Esophagus mucosa (tissue), 1 donor: ENCODE data around the gene CDH22. TPM values are rescaled to one million over a fixed set of nuclear protein-coding genes. Genes with fewer than 3 reads are reported as not detected.

Experiments
- ATAC-seq: fragments of 200-7000 bp; cut with Tn5 transposase; one replicate; pipeline ENCODE4 v1.9.1; 2020
- total RNA-seq: library from RNA; stranded (reverse); gene quantifications from one replicate; pipeline ENCODE4 v1.2.4, GENCODE V29; 2023
- donor health status: DM: yes; HTN: yes; CAD: no.

CDH22 gene
- total RNA-seq: 0.40 TPM

DNA sequence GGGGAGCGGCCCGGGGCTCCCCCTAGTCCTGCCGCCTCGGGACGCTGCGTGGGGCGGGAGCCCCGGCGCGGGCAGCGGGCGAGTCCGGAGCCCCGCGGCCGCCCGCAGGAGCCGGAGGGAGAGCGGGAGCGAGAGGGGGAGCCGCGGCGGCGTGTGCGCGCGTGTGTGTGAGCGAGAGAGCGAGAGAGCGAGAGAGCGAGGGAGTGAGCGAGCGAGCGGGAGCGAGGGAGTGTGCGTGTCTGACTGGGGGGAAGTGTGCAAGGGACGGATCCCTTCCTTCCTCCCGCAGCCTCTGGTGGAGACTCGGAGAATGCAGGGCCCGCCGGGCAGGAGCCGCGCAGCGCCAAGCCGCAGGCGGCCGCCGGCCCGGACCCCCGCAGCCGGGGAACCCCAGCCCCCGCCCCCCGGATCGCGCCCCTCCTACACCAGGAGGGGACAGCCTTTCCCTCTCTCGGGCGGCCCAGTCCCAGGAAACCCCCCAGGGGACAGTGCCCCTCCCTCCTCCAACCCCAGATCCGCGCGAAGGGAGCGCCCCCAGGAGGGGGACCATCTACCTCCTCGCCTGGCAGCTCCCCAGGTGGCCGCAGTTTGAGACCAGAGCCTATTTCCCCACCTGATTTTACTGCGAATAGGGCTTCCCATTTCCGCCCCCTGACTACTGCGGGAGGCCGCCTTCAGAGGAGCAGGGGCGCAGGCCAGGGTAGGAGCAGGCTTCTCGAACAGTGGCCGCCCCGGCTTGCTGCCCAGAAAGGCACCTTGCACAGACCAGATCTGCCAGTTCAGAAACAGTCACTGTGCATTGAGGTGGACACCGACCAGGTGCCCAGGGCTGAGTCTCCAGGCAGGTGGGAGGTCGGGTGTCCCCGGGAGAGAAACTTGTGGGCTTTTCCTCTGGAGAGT, at the start of gene CDH22:
TSS of gene CDH22 (minus strand) at position 241 of the 900 bp plus-strand sequence. CDS start 57,204 bp downstream, outside the sequence.
- no peak for ATAC-seq

DNA sequence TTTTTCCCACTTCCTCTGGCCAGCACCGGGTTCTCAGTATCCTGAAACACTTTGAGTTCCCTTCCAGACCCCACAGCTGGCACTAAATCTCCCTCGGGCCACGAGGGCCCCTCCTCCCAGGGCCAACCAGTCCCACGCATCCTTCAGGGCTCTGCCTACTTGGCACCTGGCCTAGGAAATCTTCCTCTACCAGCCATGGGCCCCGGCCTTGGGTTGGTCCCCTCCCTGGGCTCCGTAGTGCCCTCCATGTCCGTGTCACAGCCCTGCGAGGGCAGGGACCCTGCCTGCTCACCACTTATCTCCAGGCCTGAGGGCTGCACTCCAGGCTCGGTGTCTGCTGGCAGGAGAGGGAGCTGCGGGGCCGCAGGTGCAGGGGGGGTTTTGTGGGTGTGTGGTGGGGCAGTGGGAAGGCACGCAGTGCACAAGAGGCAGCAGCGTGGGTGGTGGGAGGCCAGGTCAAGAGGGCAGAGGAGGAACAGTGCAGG, 48.8 kb upstream of the CDH22 start:
- ATAC-seq: no peak

- no peak for ATAC-seq
Measured at GRCh38 chr20:46356195-46357029, 48.1 kb upstream of the CDH22 start.

GRCh38 chr20:46355778-46356177, 47.5 kb upstream of the CDH22 start:
- ATAC-seq: no peak

GRCh38 chr20:46354920-46355654, 46.8 kb upstream of the CDH22 start:
- ATAC-seq: no peak

GRCh38 chr20:46354207-46354555, 45.9 kb upstream of the CDH22 start:
- ATAC-seq: no peak

DNA sequence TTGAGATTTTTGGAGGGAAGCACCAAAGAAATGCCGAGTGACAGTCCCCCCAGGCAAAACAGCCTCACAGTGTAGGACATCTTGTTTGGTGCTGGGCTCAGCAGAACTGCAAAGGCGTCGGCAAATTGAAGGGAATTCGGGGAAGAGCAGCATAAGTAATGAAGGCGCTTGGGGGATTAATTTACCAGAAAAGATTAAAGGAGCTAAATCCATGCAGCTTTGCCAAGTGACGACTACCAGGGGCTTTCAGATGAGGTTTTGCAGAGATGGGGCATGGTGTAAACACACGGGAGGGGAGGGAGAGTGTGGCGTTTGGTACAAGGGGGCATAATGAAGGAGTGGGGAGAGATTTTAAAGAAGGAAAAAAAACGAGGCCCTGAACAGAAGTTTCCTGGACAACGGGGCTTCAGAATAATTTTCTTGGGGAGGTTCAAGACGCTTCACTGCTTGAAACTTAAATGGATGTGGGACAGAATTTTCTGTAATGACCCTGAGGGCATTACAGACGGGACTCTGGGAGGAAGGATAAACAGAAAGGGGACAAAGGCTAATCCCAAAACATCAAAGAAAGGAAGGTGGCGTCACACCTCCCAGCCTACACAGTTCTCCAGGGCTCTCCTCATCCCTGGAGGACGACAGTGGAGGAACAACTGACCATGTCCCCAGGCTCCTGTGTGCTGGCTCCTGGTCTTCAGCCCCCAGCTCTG, 45.4 kb upstream of the CDH22 start:
- ATAC-seq: no peak

GRCh38 chr20:46352370-46352938, 44.2 kb upstream of the CDH22 start:
- no peak for ATAC-seq

DNA sequence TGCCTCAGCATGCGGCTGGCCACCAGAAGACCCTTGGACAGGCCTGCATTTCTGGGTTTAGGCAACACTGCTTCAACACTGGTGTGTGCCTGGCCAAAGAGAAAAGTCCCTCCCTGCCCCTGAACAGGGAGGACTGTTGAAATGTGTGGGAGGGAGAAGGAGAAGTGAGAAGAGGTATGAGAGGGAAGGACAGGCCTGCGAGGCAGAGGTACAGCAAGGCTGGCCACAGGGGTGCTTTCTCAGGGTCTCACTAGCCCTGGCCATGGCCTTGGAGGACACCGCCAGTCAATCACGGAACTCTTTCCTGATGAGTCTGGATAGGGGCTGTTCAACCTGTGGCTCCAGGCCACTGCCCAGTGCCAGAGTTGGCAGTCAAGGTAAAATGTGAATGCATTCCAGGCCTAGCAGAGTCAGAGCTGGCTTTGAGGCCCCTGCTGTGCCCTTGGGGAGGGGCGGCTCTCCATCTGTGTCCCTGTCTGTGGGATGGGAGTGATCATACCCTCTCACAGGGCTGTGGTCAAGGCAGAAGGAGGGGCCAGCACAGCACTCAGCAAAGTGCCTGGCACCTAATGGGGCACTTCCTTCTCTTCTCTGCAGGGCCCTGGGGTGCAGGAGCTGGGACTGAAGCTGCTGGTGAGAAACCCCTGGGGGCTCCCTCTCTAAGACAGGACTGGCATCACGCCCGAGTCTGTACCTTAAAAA, 43.2 kb upstream of the CDH22 start:
- ATAC-seq: no peak

DNA sequence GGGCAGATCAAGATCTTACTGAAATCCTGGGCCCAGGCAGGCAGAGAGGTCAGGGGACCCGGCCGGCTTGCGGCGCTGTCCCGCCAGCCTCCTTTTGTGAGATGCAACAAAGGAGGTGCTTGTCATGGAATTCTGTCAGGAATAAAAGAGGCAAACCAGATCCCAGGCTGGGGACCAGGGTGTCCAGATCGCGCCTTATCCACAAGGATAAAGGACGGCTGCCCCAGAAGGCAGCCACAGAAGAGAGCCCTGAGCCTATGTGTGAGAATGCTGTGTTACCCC, 42.6 kb upstream of the CDH22 start:
- ATAC-seq: no peak

DNA sequence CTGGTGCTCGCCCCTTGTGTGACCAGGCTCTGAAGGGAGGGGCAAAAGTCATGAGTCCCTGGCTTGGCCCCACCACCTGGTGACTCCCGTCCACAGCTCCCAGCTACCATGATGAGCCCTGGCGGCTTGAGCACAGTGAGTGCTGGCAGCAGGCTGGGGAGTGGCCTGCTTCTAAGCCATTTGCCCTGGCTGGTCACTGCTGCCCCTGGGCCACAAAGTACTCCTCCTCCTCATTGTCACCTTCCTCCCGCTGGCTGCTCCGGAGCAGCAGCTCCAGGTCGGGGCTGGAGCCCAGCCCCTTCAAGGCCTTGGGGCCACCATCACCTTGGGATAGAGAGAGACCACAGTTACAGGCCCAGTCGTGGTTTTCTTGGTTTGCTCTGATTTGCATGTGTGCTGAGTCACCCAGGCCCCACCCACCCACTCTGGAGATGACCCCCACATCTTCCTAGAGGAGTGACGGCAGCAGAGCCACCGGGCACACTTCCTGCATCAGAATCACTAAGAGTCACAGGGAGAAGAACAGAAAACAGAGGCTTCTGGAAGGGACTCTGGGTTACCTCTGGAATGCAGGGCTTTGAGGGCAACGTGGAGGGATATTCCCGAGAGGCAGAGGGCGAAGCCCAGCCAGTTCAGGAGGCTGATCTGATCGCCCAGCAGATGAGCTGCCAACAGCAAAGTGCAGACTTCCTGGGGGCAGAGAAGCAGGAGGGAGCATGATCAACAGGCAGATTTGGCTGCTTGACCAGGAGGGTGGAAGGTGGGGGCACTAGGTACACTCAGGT, 42.1 kb upstream of the CDH22 start:
- no peak for ATAC-seq

DNA sequence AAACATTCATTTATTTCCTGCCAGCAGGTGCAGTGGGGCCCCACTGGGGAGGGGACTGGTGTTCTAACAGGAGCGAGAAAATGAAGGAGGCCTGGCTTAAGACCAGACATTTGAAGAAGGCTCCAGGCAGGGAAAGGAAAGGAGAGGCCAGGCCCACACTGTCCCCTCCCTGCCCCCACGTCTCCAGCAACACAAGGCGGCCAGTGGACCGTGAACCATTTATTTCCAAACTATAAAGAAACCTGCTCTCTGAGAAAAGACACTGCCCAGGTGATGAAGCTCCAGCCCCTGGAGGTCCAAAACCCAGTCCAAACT, 41.4 kb upstream of the CDH22 start:
- ATAC-seq: no peak

GRCh38 chr20:46349035-46349741, 40.9 kb upstream of the CDH22 start:
- ATAC-seq: peak; percentile 56

DNA sequence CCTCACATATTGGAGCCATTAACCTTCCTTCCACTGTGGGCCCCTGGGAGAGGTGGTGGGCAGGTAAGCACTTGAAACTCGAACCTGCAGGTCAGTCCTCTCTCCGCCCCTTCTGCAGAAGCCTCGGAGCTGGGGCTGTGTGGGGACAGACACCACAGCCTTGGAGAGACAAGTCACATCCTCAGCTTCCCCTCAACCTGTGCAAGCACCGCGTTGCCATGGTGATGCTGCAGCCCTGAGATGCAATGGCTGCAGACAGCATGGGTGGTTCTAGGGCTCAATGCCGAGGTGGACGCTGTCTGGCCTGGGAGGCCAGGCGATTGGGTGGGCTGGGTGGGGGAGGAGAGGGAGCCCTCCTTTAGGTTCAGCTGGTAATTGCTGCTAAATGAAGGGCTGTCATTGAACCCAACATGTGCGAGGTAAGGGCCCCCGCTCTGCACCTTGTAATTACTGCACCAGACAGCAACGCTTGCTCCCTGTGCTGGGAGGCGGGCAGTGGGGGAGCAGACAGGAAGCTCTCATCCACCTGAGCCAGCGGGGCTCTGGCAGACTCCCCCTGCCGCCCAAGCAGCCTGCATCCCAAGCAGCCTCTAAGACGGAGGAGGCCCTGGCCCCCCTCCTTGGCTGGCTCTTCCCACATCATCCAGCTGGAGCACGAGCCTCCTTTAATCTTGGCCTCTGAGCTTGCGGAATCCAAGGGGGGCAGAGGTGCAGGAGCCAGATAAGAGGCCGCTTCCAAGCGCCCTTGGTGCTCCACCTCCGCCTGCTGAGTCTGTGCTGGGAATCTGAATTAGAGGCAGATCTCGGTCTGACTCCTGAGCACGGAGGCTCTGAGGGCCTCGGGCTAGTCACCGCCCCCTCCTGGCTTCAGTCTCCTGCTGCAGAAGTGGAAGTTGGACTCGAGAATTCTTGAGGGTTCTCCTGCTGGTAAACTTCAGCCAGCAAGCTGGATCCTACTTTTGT, 39.8 kb upstream of the CDH22 start:
- no peak for ATAC-seq

GRCh38 chr20:46346770-46347169, 38.5 kb upstream of the CDH22 start:
- ATAC-seq: no peak

DNA sequence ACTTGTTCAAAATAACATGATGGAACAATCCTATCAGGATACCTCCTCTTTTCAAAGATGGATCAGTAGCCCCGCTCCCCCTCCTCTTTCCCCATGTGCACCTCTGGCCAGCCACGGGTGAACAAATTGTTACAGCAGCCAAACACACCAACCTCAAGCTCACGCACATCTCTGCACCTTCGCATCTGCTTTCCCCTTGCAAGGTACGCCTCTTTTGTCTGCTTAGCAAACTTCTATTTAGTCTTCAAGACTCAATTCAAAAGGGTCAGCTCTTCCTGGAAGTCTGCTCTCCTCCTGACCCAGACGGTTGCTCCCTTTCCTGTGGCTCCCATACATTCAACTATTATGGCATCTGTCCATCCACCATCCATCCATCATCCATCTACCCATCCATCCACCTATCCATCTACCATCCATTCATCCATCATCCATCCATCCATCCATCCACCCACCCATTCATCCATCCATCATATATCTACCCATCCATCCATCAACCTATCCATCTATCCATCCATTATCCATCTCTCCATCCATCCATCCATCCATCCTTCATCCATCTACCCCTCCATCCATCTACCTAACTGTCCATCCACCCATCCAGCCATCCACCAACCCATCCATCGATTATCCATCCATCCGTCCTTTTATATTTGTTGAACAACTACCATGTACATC, 36.3 kb upstream of the CDH22 start:
- ATAC-seq: no peak

- ATAC-seq: no peak
Measured at GRCh38 chr20:46343975-46344357, 35.7 kb upstream of the CDH22 start.

GRCh38 chr20:46343348-46343974, 35.2 kb upstream of the CDH22 start:
- ATAC-seq: peak; percentile 30
